HG03571 (cell line): Measurements from ENCODE around the gene KRT7.
"Not testable (repeated sequence)": the region's sequence is repeated elsewhere in the genome, so short reads cannot be mapped to it uniquely, and the experiment has no call there.

Experiments used
- ATAC-seq: cut with Tn5 transposase; IDR thresholded peaks from one replicate; pipeline ENCODE4 v1.9.1; 2021; ENCODE audit not compliant: unreplicated experiment

The KRT7 gene

DNA sequence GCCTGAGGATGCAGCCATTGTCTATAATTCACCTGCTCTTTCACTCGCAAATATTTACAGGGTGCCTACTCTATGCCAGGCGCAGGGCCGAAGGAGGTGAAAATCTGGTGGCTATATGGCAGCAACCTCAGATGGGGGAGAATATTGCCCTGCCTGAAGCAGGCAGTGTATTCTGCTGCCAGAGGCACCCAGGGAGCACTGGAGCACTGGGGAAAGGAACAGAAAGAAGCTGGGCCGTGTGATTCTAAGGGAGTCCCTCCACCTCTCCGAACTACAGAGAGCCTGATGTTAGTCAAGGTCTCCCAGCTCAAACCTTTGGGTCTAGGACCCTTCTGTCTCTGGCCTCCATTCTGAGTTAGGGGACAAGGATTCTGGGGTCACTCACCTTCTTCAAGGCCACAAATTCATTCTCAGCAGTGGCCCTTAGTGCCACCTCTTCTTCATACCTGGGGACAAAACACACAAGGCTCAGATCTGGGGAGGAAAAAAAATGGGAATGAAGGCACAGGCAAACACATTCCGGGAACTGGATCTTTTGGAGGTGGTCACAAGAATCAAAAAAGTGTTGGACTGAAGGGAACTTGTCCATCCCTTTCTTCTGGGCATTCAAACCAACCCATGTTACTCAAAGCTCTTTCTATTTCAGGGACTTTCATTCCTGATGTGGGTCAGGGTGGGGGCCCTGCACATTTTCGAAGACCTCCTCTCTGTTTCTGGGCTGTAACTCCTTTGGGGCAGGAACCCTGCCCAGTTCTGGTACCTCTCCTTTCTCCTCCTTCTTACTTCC lies 22.1 kb downstream of the KRT7 start:
- no peak for ATAC-seq

DNA sequence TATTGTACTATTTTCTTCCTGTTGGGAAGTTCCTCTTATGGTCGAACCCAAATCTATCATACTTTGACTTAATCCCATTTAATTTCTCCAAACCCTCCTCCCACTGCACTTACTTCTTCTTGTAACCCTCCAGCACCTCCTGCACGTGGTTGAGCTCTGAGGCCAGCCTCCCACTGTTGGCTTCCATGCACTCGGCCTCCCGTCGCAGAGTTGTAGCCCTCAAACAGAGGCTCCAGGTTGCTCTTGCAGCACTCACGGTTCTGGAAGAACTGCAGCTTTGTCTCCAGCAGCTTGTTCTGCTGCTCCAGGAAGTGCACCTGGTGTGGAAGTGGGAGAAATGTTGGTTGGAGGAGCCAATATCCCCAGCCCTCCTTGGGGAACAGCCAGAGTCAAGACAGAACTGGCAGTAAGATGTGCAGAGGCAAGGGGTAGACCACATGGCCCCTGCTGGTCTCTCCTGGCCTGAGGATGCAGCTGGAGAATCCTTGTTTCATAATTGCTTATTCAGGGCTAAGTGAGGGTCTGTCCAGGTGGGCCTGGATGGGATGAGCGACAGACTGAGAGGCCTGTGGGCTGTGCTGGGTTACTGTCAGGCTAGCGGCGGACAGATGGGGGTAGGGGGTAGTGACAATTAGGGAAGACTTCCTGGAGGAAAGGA lies 23.0 kb downstream of the KRT7 start:
- ATAC-seq = no peak

DNA sequence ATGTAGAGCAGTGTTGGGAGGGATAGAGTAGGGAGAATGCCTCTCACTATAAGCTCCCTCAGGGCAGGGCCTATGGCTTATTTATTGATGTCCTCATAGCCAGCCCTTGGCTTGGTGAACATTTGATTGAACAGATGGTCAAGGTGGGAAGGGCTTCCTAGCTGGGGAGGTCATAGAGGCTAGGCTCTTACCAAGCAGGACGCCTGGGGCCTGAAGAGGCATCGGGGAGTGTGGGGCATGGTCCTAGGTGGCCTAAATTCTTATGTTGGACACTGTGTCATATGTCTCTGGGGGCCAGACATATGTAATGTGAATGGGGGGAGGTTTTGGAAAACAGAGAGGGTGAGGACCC lies 23.5 kb downstream of the KRT7 start:
- no peak for ATAC-seq

DNA sequence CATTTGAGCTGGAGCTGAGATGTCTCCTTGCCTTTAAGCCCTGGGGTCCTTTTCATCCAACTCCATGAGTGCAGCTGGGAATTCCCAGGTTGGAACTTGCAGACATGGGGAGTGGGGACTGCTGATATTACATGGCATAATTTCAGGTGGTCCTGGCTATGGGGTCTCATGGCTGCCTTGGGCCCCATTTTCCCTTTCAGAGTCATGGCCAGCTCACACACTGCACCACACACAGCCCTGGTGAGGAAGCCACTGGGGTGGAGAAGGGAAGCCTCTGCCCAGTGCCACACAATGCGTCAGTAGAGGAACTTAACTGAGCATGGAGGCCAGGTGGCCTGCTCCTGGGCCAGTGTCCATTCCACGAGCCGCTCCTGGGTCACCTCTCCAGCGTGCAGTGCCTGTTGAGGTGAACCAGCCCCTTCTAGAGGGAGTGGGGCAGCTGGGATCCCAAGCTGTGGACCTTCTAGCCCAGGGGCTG lies 24.1 kb downstream of the KRT7 start:
- no peak for ATAC-seq

DNA sequence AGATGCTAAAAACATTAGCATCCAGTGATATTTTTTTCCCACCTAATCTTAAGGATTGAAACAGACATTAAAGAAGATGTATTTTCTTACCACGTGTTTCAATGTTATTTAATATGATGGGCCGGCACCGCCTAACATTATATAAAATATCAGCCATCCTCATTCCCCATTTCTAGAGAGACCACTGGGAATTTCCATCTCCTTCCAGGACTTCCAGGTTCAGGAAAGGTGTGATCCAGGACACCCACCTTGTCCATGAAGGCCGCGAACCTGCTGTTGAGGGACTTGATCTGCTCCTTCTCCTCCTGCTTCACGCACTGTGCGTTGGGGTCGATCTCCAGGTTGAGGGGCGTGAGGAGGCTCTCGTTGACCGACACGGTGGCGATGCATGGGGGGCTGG lies 24.9 kb downstream of the KRT7 start:
- ATAC-seq = not testable (repeated sequence)

DNA sequence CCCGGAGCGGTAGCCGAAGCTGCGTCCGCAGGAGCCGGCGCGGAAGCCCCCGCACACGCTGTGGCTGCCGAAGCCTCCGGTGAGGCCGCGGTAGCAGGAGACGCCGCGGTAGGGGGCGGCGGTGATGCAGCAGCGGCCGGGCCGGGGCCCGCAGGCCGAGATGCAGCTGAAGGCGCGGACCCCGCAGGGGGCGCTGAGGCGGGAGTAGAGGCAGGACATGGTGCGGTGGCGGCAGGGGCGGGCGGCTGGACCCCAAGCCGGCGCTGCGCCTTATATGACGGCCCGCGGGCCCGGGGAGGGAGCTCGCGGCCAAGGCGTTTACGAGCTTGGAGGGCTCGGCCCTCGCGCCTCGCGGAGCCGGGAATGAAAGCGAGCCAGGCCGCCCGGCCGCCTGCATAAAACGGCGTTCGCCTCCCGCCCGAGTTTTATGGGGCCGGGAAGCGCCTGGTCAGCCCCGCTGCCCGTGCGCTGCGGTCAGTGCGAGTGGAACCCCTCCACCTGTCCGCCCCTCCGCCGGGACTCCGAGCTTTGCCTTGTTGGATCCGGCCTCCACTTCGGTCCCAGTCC lies 25.4 kb downstream of the KRT7 start:
- no peak for ATAC-seq

DNA sequence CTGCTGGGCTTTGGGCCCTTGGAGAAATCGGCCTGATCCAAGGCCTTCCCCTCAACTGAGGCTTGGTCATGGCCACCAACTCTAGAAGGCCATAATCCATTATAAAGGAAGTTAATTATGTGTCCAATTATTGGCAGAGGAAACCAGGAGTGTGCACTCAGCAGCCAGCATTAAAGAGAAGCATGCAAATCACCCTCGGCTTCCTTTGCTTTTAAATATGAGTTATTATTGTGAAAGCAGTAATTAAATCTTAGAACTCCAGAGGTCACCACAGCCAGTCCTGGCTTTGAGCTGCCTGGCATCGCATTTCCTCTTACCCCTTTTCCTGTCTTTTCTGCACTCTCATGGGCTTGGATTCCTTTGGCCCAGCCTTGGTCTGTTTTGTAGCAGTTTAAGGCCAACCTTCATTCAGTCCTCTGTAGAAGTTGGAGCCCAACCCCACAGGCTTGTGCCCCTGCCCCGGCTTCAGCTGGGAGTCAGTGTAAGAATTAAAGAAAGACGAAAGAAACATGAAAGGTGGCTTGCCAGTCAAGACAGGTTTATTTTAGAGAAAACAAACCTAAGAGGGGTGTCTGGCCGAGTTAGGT lies 26.7 kb downstream of the KRT7 start:
- no peak for ATAC-seq

DNA sequence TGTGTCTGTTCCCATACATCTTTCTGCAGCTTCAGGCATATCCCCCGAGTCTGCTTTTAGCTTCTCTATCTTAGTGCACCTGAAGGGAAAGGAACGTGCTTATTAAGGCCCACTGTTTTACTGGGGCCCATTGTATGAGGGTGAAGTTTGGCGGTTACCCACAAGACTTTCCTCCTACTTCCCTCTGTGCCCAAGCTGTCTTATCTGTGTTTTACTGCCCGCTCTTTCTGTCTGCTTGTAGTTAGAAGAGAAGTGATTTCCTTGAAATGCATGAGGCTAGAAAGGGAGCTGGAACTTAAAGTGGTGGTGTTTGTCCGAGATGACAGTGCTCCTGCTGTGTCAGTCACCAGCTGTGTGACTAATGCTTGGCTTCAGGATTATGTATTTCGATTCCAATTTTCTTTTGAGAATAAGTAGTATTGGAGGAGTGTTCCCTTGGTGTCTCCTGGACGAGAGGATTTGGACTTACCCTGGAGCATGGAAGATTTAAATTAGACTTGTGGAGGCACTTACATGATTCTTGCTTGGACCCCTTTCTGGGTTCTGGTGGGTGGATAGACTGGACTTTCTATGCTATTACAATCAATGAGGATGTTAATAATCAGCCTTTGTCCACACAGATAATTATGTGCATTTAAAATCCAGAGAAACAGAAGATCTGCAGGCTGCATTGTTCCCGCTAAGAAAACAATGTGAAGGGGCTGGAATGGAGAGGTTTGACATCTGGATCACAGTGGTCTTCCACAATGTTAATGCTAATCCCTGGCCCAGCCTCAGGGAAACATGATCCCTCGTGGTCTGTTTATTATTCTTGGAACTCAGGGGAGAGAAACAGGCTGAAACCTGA lies 27.5 kb downstream of the KRT7 start:
- ATAC-seq = no peak

DNA sequence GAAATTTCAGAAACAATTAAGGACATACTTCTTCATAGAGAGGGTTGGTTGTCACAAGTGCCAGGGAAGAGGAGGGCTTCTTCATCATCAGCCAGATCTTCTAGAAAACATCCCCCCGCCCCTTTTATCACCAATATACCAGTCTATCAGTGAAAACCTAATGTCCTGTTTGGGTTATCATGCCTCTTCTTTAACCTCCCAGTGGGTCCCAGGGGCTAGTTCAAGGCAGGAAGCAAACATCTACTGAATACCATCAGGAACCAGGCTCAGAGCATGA lies 28.1 kb downstream of the KRT7 start:
- no peak for ATAC-seq

DNA sequence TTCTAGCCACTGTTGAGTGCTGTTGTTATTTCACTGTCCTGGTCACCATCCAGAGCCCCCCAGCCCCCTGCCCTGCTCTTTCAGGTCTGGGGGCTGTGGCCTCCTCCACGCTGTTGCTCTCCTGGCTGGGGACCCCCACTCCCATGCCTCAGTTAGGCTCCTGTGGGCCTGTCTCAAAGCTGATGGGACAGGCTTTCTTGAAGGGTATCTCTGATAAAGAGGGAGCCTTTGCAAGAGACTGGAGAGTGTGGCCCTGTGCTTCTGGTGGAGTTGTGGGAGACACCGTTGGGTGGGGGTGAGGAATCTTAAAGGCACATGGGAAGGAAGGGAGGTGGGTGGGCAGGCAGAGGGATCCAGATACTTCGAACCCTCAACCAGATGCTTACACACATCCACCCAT lies 29.2 kb downstream of the KRT7 start:
- no peak for ATAC-seq

DNA sequence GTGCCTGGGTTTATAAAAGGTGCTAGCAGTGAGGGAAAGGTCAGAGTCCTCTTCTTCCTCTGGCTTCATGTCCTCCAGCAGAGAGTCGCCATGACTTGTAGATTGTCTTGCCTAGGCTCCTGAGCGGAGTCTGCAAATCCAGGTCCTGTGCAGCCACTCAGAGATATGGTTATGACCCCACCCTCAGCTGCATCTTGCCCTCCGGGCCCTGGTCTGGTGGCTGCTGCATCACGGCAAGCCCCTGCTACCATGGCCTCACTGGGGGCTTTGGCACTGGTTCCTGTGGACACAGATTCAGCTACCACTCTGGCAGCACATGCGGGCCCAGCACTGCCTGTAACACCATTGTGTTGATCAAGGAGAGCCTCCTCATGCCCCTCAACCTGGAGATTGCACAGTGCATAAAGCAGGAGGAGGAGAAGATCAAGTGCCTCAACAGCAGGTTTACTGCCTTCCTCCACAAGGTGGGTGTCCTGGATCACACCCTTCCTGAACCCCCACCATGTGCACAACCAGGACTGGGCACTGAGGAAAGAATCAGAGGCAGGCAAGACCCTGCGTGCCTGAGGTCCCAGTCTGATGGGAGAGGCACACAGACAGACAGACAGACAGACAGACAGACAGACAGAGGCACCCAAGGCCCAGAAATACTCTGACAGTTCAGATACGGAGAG lies 30.9 kb downstream of the KRT7 start:
- ATAC-seq = no peak

DNA sequence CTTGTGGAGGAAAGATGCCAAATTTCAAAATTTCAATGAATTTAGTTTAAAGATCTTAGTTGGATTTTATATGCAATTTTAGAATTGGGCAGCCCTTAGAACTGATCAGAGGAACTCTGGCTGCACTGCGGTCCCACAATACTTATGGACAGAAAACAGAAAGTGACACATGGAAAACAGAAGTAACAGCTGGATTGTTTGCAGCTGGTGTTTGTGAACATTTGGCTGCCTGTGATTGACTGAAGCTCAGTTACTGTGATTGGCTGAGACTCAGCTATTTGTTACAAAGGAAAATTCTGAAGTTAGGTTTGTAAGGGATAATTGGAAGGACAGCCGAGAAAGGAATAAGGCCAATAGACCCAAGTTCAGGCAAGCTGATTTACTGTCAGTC lies 31.4 kb downstream of the KRT7 start:
- no peak for ATAC-seq

DNA sequence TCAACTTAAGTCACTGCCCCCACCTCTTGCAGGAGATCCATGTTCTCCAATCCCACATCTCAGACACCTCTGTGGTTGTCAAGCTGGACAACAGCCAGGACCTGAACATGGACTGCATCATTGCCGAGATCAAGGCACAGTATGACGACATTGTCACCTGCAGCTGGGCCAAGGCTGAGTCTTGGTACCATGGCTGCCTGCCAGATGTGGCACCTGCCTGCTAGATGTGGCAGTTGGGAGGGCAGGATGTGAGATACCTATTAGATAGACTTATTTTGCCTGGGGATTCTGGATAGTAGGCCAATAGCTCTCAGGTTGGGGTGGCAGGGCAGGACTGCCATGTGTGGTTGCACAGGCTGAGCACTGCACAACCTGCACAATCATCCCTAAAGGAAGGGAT lies 33.5 kb downstream of the KRT7 start:
- ATAC-seq = no peak

DNA sequence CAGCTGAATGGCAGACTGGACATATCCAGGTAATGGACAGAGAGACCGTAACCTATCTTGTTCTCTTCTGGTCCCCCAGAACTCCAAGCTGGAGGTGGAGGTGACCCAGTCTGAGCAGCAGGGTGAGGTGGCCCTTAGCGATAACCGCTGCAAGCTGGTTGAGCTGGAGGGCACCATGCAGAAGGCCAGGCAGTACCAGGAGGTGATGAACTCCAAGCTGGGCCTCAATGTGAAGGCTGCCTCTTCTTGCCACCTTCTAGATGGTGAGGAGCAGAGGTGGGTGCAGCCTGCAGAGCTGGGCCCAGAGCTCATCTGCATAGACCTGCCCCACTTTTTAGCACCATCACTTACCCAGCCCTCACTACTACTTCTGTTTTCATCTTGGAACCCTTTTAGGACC lies 34.2 kb downstream of the KRT7 start:
- no peak for ATAC-seq

DNA sequence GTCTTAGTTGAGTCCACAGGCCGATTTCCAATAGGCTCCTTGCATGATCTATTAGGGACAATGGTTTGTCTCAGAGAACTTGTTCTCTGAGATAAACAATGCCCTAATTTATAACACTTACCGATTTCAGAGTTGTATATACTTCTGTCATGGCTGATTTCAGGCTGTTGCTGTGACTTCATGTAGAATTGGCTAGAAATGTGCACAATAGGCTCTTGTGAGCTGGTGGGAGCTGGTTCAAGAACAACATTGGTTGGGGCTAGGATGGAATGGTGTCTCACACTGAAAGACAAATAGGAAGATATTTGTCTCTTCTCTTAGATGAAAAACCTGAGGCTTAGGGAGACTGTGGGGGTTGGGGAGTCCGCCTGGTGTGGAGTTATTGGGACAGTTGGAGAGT lies 34.7 kb downstream of the KRT7 start:
- ATAC-seq = no peak

DNA sequence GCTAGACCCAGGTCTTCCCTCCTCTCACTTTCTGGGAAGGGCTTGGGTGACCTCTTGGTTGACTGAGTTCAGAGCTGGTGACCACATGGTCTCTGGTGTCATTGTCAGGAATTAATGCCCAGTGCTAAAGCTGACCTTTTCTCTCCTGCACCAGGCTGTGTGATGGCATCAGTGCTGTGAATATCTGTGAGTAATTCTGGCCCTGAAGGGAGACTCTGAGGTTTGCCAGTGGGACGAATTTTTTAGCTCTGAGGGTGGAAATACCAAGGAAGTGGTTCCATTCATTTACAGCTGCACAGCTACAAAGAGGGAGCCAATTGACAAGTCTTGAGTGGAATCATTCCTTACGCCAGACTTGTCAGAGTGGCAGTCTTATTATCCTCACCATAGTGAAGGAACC lies 35.2 kb downstream of the KRT7 start:
- ATAC-seq = no peak

DNA sequence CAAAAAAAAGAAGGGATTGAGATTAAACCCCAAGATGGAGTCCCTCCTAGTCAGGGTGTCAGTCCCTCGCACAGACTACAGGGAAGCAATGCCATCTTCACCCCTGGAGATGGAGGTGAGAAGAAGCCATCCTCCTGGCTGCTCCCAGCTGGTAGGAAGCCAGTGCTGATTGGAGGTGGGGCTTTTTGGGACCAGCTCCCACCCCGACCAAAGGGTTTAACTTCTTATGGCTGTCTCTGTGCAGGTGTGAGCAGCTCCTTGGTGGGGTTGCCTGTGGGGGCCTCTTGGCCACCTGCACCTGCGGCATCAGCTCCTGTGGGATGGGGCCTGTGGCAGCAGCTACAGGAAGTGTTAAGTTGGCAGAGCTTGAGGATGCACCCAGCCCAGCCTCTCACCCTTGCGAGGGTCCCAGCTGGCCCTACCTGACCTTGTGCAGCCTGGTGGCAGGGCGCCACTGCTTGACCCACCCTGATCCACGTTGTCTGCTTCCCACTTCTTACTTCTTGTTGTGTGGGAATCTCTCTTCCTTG lies 37.6 kb downstream of the KRT7 start:
- no peak for ATAC-seq

DNA sequence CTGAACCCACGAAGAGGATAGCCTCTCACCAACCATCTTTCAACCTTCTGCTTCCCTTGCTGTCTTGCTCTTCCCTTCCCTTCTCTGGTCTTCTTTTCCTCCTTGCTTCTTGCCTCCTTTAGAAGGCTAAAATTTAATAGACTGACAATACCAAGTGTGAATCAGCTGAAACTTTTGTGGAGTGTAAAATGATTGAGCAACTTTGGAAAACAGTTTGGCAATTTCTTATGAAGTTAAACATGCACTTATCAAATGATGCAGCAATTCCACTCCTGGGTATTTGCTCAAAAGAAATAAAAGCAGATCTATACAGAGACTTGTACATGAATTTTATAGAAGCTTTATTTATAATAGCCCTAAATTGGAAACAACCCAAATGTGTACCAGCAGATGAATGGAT lies 38.1 kb downstream of the KRT7 start:
- ATAC-seq = no peak

DNA sequence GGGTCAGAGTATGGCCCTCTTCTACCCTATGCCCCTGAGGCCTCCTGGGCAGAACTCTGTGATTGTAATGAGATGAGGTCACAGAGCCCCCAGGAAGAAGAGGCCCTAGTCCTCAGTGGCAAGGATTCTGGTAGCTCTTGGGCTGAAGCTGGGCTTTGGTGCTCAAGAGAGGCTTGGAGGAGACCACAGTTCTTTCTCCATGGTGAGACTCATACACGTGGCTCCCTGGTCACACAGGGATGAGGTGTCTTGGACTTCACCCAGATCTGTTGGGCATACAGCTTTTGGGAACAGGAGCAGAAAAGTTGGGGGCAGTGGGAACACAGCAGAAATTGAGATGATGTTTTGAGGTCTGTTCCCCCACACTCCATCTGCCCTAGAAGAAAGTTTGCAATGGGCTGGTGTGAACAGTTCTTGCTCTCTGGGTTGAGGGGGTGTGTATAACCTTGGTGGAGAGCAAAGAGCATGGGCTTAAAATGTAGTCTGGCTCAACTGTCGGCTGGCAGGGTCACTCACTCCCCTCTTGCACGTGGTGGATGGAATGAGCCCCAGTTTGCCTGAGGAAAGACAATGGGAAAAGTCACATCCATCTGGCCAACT lies 41.6 kb downstream of the KRT7 start, which contains the start of gene KRT86:
Gene KRT86 (plus strand): TSS at position 125 of the 600 bp plus-strand sequence. CDS start 27,272 bp downstream, outside the sequence.
- ATAC-seq = no peak

DNA sequence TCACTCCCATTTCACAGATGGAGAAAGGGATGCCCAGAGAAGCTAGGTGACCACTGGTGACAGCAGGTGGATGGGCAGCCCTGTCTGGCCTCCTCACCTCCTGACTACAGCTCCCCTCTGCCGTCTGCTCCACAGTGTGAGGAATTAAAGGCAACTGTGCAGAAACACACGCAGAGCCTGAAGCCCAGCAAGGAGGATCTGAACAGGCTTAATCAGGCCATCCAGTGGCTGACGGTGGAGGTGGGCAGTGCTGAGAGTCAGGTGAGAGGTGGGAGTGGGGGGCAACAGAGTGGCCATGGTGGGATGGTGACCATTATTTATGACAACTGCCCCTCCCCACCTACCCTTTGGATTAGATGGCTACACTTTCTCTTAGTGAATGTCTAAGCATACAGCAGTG lies 42.6 kb downstream of the KRT7 start:
- ATAC-seq = no peak
